HepG2 (cell line): Measurements from ENCODE around the gene L3MBTL1. TPM values are rescaled to one million over a fixed set of nuclear protein-coding genes. Genes with fewer than 3 reads are reported as not detected.

Source experiments
- ATAD3A ChIP-seq: sonication (generic); formaldehyde crosslinking; IDR thresholded peaks from 2 replicates; pipeline ENCODE4 v1.4.0; 2020; ENCODE audit warnings: missing genetic modification reagents
- GABPA ChIP-seq, 2 experiments: IDR thresholded peaks; 2 replicates each; pipeline ENCODE4 v1.6.1; 2011 to 2016; ENCODE audit warnings: low read depth in 2 of 2, low read length in 1 of 2, missing biosample characterization in 1 of 2, missing genetic modification characterization in 1 of 2
- HOXD1 ChIP-seq: sonication (generic); formaldehyde crosslinking; IDR thresholded peaks from 2 replicates; pipeline ENCODE4 v1.5.0; 2020; ENCODE audit warnings: missing genetic modification reagents
- PITX1 ChIP-seq: sonication (generic); formaldehyde crosslinking; IDR thresholded peaks from 2 replicates; pipeline ENCODE4 v1.5.1; 2020; ENCODE audit warnings: mild to moderate bottlenecking, missing genetic modification reagents
- SIN3A ChIP-seq: IDR thresholded peaks from 2 replicates; pipeline ENCODE4 v1.6.1; 2011; ENCODE audit warnings: low read depth, mild to moderate bottlenecking, control low read depth, low read length, borderline replicate concordance
- ZNF205 ChIP-seq: IDR thresholded peaks from 2 replicates; pipeline ENCODE4 v1.6.1; 2018; ENCODE audit warnings: missing biosample characterization, missing genetic modification reagents
- ZNF354B ChIP-seq: sonication (generic); formaldehyde crosslinking; IDR thresholded peaks from 2 replicates; pipeline ENCODE4 v1.8.0; 2022; ENCODE audit warnings: mild to moderate bottlenecking, missing genetic modification reagents
- ZNF589 ChIP-seq: sonication (generic); formaldehyde crosslinking; conservative IDR thresholded peaks from 2 replicates; pipeline ENCODE4 v1.8.0; 2022; ENCODE audit warnings: mild to moderate bottlenecking, moderate library complexity, missing genetic modification reagents
- ZNF777 ChIP-seq: sonication (generic); formaldehyde crosslinking; IDR thresholded peaks from 2 replicates; pipeline ENCODE4 v1.4.0; 2020; ENCODE audit warnings: missing genetic modification reagents
- ZNF883 ChIP-seq: sonication (generic); formaldehyde crosslinking; IDR thresholded peaks from 2 replicates; pipeline ENCODE4 v1.5.1; 2020; ENCODE audit warnings: mild to moderate bottlenecking, missing genetic modification reagents; ENCODE audit errors: not compliant biosample characterization
- ZZZ3 ChIP-seq: sonication (generic); formaldehyde crosslinking; IDR thresholded peaks from 2 replicates; pipeline ENCODE4 v1.4.0; 2020; ENCODE audit warnings: missing genetic modification reagents, mild to moderate bottlenecking, borderline replicate concordance
- polyA plus RNA-seq, 8 experiments: library from polyadenylated mRNA; depleted of rRNA in 3 of 8; stranded (reverse) in 7 of 8; unstranded in 1 of 8; fragments of >200 nt; fragmentation: Illumina TruSeq in 4 of 8; extraction: Trizol in 4 of 8; gene quantifications; 2 replicates each; pipeline versions ENCODE4 v1.2.1 to v1.2.3, GENCODE V29; 2011 to 2016; ENCODE audit warnings: low read depth in 4 of 8, missing spikeins in 1 of 8, mixed read lengths in 1 of 8; ENCODE audit not compliant: insufficient read depth in 1 of 8
- total RNA-seq, 5 experiments: library from RNA; depleted of rRNA; stranded (reverse); fragments of >200 nt; fragmentation: Illumina TruSeq; extraction: Trizol; gene quantifications; 2 replicates each; pipeline ENCODE4 v1.2.3, GENCODE V29; 2016; ENCODE audit warnings: low read depth in 1 of 5
- TF ChIP-seq, protein P1 (sequence below): sonication (generic); formaldehyde crosslinking; IDR thresholded peaks from 2 replicates; pipeline ENCODE4 v1.4.0; 2020; ENCODE audit warnings: missing genetic modification reagents, borderline replicate concordance
- TF ChIP-seq, protein P2 (sequence below): sonication (generic); formaldehyde crosslinking; IDR thresholded peaks from 2 replicates; pipeline ENCODE4 v1.4.0; 2020; ENCODE audit warnings: missing genetic modification reagents, borderline replicate concordance
- TF ChIP-seq, protein P3 (sequence below): sonication (generic); formaldehyde crosslinking; IDR thresholded peaks from 2 replicates; pipeline ENCODE4 v1.8.1; 2023; ENCODE audit warnings: mild to moderate bottlenecking, moderate library complexity, missing genetic modification reagents
- TF ChIP-seq, protein P4 (sequence below): sonication (generic); formaldehyde crosslinking; IDR thresholded peaks from 2 replicates; pipeline ENCODE4 v1.8.1; 2023; ENCODE audit warnings: mild to moderate bottlenecking, missing genetic modification reagents, borderline replicate concordance

Gene L3MBTL1
- total and polyA plus RNA-seq, 2 of the 13 experiments (the other 11 are each of a cell fraction or from before 2014, with no cell fraction given) = 9.0 to 17.8 TPM

DNA sequence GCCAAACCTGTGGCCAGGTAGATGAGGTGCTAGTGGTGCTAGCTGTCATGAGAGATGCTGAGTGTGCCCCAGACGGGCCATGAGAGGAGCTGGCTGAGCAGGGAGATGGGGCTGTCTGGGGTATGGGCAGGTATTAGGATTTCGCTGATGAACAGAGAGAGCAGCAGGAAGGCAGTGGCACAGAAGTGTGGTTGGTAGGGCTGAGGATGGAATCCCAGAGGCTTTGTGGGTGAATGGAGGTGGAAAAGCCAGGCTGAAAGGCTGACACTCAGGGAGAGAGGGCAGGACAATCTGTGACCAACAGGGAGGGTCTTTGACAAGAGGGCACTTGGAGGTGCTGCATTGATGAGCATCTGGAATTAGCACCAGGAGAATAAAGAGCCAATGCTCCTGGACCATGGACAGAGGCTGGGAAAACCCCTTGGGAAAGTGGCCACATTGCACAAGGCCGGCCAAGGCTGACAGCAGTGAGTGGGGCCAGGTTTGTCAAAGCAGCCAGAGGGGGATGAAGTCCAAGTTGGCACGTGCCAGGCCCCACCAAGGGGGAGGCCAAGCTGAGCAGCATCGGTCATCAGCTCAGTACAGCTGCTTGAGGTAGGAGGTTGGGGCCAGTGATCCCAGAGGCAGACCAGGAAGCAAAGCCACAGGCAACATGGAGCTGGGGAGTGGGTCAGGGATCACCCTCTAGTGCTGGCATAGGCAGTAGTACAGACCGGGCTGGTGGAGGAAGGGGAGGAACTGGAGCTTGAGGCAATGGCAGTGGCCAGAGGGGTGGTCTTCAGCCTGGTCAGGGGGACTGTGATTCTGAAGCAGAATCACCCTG lies 31.6 kb downstream of the L3MBTL1 start (continued):
- TF ChIP-seq, protein P1, sequence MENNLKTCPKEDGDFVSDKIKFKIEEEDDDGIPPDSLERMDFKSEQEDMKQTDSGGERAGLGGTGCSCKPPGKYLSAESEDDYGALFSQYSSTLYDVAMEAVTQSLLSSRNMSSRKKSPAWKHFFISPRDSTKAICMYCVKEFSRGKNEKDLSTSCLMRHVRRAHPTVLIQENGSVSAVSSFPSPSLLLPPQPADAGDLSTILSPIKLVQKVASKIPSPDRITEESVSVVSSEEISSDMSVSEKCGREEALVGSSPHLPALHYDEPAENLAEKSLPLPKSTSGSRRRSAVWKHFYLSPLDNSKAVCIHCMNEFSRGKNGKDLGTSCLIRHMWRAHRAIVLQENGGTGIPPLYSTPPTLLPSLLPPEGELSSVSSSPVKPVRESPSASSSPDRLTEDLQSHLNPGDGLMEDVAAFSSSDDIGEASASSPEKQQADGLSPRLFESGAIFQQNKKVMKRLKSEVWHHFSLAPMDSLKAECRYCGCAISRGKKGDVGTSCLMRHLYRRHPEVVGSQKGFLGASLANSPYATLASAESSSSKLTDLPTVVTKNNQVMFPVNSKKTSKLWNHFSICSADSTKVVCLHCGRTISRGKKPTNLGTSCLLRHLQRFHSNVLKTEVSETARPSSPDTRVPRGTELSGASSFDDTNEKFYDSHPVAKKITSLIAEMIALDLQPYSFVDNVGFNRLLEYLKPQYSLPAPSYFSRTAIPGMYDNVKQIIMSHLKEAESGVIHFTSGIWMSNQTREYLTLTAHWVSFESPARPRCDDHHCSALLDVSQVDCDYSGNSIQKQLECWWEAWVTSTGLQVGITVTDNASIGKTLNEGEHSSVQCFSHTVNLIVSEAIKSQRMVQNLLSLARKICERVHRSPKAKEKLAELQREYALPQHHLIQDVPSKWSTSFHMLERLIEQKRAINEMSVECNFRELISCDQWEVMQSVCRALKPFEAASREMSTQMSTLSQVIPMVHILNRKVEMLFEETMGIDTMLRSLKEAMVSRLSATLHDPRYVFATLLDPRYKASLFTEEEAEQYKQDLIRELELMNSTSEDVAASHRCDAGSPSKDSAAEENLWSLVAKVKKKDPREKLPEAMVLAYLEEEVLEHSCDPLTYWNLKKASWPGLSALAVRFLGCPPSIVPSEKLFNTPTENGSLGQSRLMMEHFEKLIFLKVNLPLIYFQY (CRISPR knock-in tag) = no peak
- TF ChIP-seq HOXD1 (no peak; the same call in 1 of the 2 replicates), PITX1 (CRISPR knock-in tag) (peak; percentile 42; the same call in 1 of the 2 replicates), ATAD3A (CRISPR knock-in tag) (no peak), ZNF589 (CRISPR knock-in tag) (peak; percentile 73; the same call in 1 of the 2 replicates), ZNF354B (CRISPR knock-in tag) (no peak), ZZZ3 (CRISPR knock-in tag) (no peak), ZNF883 (CRISPR knock-in tag) (peak; percentile 43), ZNF205 (CRISPR knock-in tag) (no peak), SIN3A (no peak), ZNF777 (CRISPR knock-in tag) (no peak), GABPA (IDR thresholded peaks at IDR 0.05; ENCODE audit: low read depth, low read length) (no peak), GABPA (CRISPR knock-in tag; IDR thresholded peaks at IDR 0.05; ENCODE audit: low read depth) (no peak)
- TF ChIP-seq, protein P2, sequence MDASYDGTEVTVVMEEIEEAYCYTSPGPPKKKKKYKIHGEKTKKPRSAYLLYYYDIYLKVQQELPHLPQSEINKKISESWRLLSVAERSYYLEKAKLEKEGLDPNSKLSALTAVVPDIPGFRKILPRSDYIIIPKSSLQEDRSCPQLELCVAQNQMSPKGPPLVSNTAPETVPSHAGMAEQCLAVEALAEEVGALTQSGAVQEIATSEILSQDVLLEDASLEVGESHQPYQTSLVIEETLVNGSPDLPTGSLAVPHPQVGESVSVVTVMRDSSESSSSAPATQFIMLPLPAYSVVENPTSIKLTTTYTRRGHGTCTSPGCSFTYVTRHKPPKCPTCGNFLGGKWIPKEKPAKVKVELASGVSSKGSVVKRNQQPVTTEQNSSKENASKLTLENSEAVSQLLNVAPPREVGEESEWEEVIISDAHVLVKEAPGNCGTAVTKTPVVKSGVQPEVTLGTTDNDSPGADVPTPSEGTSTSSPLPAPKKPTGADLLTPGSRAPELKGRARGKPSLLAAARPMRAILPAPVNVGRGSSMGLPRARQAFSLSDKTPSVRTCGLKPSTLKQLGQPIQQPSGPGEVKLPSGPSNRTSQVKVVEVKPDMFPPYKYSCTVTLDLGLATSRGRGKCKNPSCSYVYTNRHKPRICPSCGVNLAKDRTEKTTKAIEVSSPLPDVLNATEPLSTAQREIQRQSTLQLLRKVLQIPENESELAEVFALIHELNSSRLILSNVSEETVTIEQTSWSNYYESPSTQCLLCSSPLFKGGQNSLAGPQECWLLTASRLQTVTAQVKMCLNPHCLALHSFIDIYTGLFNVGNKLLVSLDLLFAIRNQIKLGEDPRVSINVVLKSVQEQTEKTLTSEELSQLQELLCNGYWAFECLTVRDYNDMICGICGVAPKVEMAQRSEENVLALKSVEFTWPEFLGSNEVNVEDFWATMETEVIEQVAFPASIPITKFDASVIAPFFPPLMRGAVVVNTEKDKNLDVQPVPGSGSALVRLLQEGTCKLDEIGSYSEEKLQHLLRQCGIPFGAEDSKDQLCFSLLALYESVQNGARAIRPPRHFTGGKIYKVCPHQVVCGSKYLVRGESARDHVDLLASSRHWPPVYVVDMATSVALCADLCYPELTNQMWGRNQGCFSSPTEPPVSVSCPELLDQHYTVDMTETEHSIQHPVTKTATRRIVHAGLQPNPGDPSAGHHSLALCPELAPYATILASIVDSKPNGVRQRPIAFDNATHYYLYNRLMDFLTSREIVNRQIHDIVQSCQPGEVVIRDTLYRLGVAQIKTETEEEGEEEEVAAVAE (CRISPR knock-in tag) = no peak
- TF ChIP-seq, protein P3, sequence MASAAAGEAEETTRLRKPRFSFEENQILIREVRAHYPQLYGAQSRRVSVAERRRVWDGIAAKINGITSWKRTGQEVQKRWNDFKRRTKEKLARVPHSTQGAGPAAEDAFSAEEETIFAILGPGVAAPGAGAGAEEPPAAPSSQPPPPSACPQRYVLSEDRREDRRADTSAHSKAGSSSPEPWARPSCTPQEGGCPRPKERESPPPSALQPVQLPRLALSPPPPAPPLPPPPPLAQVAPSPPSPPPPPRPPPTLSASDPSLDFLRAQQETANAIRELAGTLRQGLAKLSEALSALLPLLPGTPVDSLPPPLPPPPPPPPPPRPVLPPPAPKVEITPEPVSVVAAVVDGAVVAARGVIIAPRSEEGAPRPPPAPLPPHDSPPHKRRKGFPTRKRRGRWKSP (CRISPR knock-in tag) = peak; percentile 12; the same call in 1 of the 2 replicates
- TF ChIP-seq, protein P4, sequence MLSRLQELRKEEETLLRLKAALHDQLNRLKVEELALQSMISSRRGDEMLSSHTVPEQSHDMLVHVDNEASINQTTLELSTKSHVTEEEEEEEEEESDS (CRISPR knock-in tag) = no peak
